ENCODE results near the gene RRP1B. TPM values are rescaled to one million over a fixed set of nuclear protein-coding genes. Genes with fewer than 3 reads are reported as not detected.

RRP1B gene
- total and polyA plus RNA-seq, 2 of the 13 experiments (the other 11 are each of a cell fraction or from before 2014, with no cell fraction given) = 16.3 to 46.2 TPM

GRCh38 chr21:43719748-43720538 is 60.6 kb downstream of the RRP1B start (continued):
- TF ChIP-seq SPEN (CRISPR knock-in tag; IDR thresholded peaks at IDR 0.05; ENCODE audit: low read depth) = 0 out of 2 replicates have a peak, but pooled peaks have one; percentile 13
- TF ChIP-seq NBN (conservative IDR thresholded peaks at IDR 0.05) = no peak
- TF ChIP-seq GTF3A (CRISPR knock-in tag; conservative IDR thresholded peaks at IDR 0.05) = 0 out of 2 replicates have a peak, but pooled peaks have one; percentile 62
- no peak for TF ChIP-seq HNF1A (IDR thresholded peaks at IDR 0.05; ENCODE audit: low read depth)
- 0 out of 2 replicates have a peak, but pooled peaks have one; percentile 7 for TF ChIP-seq HNF1A (CRISPR knock-in tag; IDR thresholded peaks at IDR 0.05; ENCODE audit: borderline replicate concordance)
- no peak for TF ChIP-seq KDM3A (CRISPR knock-in tag; IDR thresholded peaks at IDR 0.05; ENCODE audit: low read depth)
- TF ChIP-seq RFXAP (CRISPR knock-in tag; IDR thresholded peaks at IDR 0.05; ENCODE audit: borderline replicate concordance) = no peak
- TF ChIP-seq, protein P1, sequence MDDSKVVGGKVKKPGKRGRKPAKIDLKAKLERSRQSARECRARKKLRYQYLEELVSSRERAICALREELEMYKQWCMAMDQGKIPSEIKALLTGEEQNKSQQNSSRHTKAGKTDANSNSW (CRISPR knock-in tag; IDR thresholded peaks at IDR 0.05; ENCODE audit: borderline replicate concordance) = no peak
- TF ChIP-seq POGK (CRISPR knock-in tag; conservative IDR thresholded peaks at IDR 0.05) = peak; percentile 50
- TF ChIP-seq HOXA5 (CRISPR knock-in tag; IDR thresholded peaks at IDR 0.05) = no peak
- no peak for TF ChIP-seq FOXJ3 (CRISPR knock-in tag; IDR thresholded peaks at IDR 0.05; ENCODE audit: borderline replicate concordance)
- TF ChIP-seq ETV6 (CRISPR knock-in tag; conservative IDR thresholded peaks at IDR 0.05) = no peak
- 0 out of 2 replicates have a peak, but pooled peaks have one; percentile 1 for TF ChIP-seq HMGXB3 (CRISPR knock-in tag; IDR thresholded peaks at IDR 0.05; ENCODE audit: borderline replicate concordance)
- no peak for TF ChIP-seq HDAC6 (IDR thresholded peaks at IDR 0.05; ENCODE audit: low read depth, low read length)
- TF ChIP-seq ZBTB7A (CRISPR knock-in tag; IDR thresholded peaks at IDR 0.05) = 0 out of 2 replicates have a peak, but pooled peaks have one; percentile 20
- TF ChIP-seq ZNF33B (CRISPR knock-in tag; IDR thresholded peaks at IDR 0.05) = no peak
- no peak for TF ChIP-seq ZNF354B (CRISPR knock-in tag; IDR thresholded peaks at IDR 0.05)
- no peak for TF ChIP-seq ZNF232 (CRISPR knock-in tag; IDR thresholded peaks at IDR 0.05; ENCODE audit: borderline replicate concordance)
